K562 (cell line): ENCODE data around the gene CCDC87. TPM values are rescaled to one million over a fixed set of nuclear protein-coding genes. Genes with fewer than 3 reads are reported as not detected.

Experiments used
- ATAC-seq: fragments of 200-7000 bp; cut with Tn5 transposase; 3 replicates; pipeline ENCODE4 v1.9.1; 2020; ENCODE audit warnings: moderate library complexity
- BruUV-seq: library from RNA; stranded (reverse); fragments of 400-500 nt; replicated peaks from 2 replicates; lab custom pipeline; 2021; lab: Mats Ljungman, UMichigan
- CTCF ChIA-PET: fragments of 300-600 bp; formaldehyde crosslinking; extraction: SDS; loops from one replicate; lab custom pipeline; 2021; ENCODE audit warnings: low intra/inter-chr PET ratio; lab: Yijun Ruan, JAX
- POLR2A ChIA-PET: fragments of 300-600, 350-650 bp; sonication (Branson Sonifier 250); formaldehyde crosslinking; extraction: SDS; loops from one replicate; lab custom pipeline; 2021; ENCODE audit warnings: antibody characterized with exemption, inconsistent platforms; lab: Yijun Ruan, JAX
- DNase-seq, 4 experiments: peaks; one replicate each; pipeline versions ENCODE4 v3.0.0 to v3.0.0-alpha.2; 2011 to 2018; ENCODE audit warnings: low spot score in 3 of 4, mixed read lengths in 3 of 4; ENCODE audit errors: extremely low read depth in 1 of 4
- FAIRE-seq: peaks from 2 replicates; lab custom pipeline; 2011; peaks lifted over from hg19 to GRCh38; lab: Jason Lieb, UNC
- H2AFZ ChIP-seq: 2 replicates; pipeline ENCODE4 v1.6.0; 2011; ENCODE audit warnings: low read depth, low read length, control low read depth, inconsistent platforms
- H3K27ac ChIP-seq: fragments of 200-600 bp; 3 replicates; pipeline ENCODE4 v1.8.0; 2011; ENCODE audit warnings: low read depth, mild to moderate bottlenecking, control low read depth, inconsistent platforms, low read length, moderate library complexity, mixed read lengths; ENCODE audit errors: extremely low read depth
- H3K27me3 ChIP-seq, 2 experiments: fragments of 300-600 bp in 1 of 2; 2 replicates in 1 of 2; 3 replicates in 1 of 2; pipeline versions ENCODE4 v1.6.0 to v1.8.0; 2011; ENCODE audit warnings: inconsistent platforms in 2 of 2, low read length in 2 of 2, mild to moderate bottlenecking in 1 of 2, mixed read lengths in 1 of 2, moderate library complexity in 1 of 2; ENCODE audit not compliant: control insufficient read depth in 2 of 2, insufficient read depth in 2 of 2
- H3K36me3 ChIP-seq: fragments of 300-600 bp; 3 replicates; pipeline ENCODE4 v1.8.0; 2011; ENCODE audit warnings: mild to moderate bottlenecking, low read length, inconsistent platforms; ENCODE audit not compliant: control insufficient read depth, insufficient read depth
- H3K4me1 ChIP-seq, 2 experiments: fragments of 200-600 bp in 1 of 2; replicated peaks in 1 of 2; 2 replicates in 1 of 2; 3 replicates in 1 of 2; pipeline versions ENCODE4 v1.5.1 to v1.8.0; 2011; ENCODE audit warnings: inconsistent platforms in 2 of 2, low read length in 2 of 2, mild to moderate bottlenecking in 1 of 2, mixed read lengths in 1 of 2, moderate library complexity in 1 of 2; ENCODE audit not compliant: control insufficient read depth in 2 of 2, insufficient read depth in 2 of 2
- H3K4me2 ChIP-seq: 2 replicates; pipeline ENCODE4 v1.6.1; 2011; ENCODE audit warnings: low read length, control low read depth, inconsistent platforms, mixed read lengths; ENCODE audit not compliant: insufficient read depth
- H3K4me3 ChIP-seq: fragments of 200-600 bp; sonication (generic), shearing (Covaris generic); 2 replicates; pipeline ENCODE4 v1.5.1; 2016; ENCODE audit warnings: control low read depth, inconsistent platforms
- H3K79me2 ChIP-seq: fragments of 200-600 bp; 3 replicates; pipeline ENCODE4 v1.8.0; 2011; ENCODE audit warnings: low read length, inconsistent platforms; ENCODE audit not compliant: control insufficient read depth, insufficient read depth
- H3K9ac ChIP-seq, 2 experiments: 2 replicates each; pipeline versions ENCODE4 v1.6.0 to v1.6.1; 2011; ENCODE audit warnings: low read depth in 2 of 2, low read length in 2 of 2, control low read depth in 1 of 2, inconsistent platforms in 1 of 2, mild to moderate bottlenecking in 1 of 2, mixed read lengths in 1 of 2; ENCODE audit not compliant: insufficient read depth in 1 of 2
- H3K9me1 ChIP-seq: one replicate; pipeline ENCODE4 v1.6.0; 2011; ENCODE audit warnings: inconsistent platforms, mild to moderate bottlenecking, low read length, moderate library complexity; ENCODE audit not compliant: control insufficient read depth, insufficient read depth
- H3K9me3 ChIP-seq: replicated peaks from 2 replicates; pipeline ENCODE4 v1.5.1; 2011; ENCODE audit warnings: low read depth, low read length, inconsistent platforms; ENCODE audit not compliant: control insufficient read depth, insufficient read depth
- H4K20me1 ChIP-seq: replicated peaks from 2 replicates; pipeline ENCODE4 v1.6.1; 2011; ENCODE audit warnings: low read length, inconsistent platforms, mixed read lengths; ENCODE audit not compliant: control insufficient read depth, insufficient read depth
- BRF1 ChIP-seq: IDR thresholded peaks from 3 replicates; pipeline ENCODE4 v1.6.1; 2011; ENCODE audit warnings: borderline replicate concordance, mild to moderate bottlenecking; ENCODE audit not compliant: insufficient read length; ENCODE audit errors: extremely low read depth
- NCOA4 ChIP-seq: fragments of 450-650 bp; IDR thresholded peaks from 2 replicates; pipeline ENCODE4 v1.6.1; 2018; ENCODE audit warnings: mild to moderate bottlenecking; ENCODE audit not compliant: partially characterized antibody
- RBM25 ChIP-seq: fragments of 200-400 bp; formaldehyde crosslinking; IDR thresholded peaks from 2 replicates; pipeline ENCODE4 v1.6.1; 2018; ENCODE audit warnings: low read length, low read depth, moderate library complexity; ENCODE audit not compliant: severe bottlenecking
- TBL1XR1 ChIP-seq, 2 experiments: IDR thresholded peaks; 2 replicates each; pipeline ENCODE4 v1.6.1; 2012; ENCODE audit warnings: improper control_type of control experiment in 2 of 2, low read length in 2 of 2, mild to moderate bottlenecking in 1 of 2
- TEAD4 ChIP-seq, 2 experiments: sonication (generic) in 1 of 2; formaldehyde crosslinking in 1 of 2; IDR thresholded peaks; 2 replicates each; pipeline versions ENCODE4 v1.6.1 to v1.8.0; 2012 to 2022; ENCODE audit warnings: borderline replicate concordance in 1 of 2, inconsistent platforms in 1 of 2, low read length in 1 of 2, mild to moderate bottlenecking in 1 of 2, missing genetic modification reagents in 1 of 2
- WGBS: fragments of 100-300 bp; shearing (Covaris generic); methylation state at CpG from one replicate; pipeline ENCODE4 v1.1.6; 2016; ENCODE audit warnings: low coverage, mixed read lengths; ENCODE audit not compliant: insufficient coverage; ENCODE audit errors: missing lambda C conversion rate; 5-methylcytosine and 5-hydroxymethylcytosine counted together
- in situ Hi-C: fragments of 300-500 bp; cut with MboI; formaldehyde crosslinking; loops from 4 replicates; pipeline ENCODE4 v1.15.0; 2018; ENCODE audit warnings: inconsistent platforms, mixed read lengths
- intact Hi-C: fragments of 100-400 bp; cut with micrococcal nuclease; formaldehyde crosslinking; loops from 2 replicates; pipeline ENCODE4 v1.14.2; 2022
- polyA plus RNA-seq, 8 experiments: library from polyadenylated mRNA; depleted of rRNA in 4 of 8; stranded (reverse) in 5 of 8; unstranded in 3 of 8; fragments of >200 nt; fragmentation: Nextera tagmentation in 2 of 8; fragmentation: Illumina TruSeq in 1 of 8; extraction: Ambion mirVana in 2 of 8; extraction: Trizol in 1 of 8; gene quantifications; 2 replicates each; pipeline versions ENCODE4 v1.2.1 to v1.2.3, GENCODE V29; 2011 to 2014; ENCODE audit warnings: inconsistent platforms in 1 of 8, missing spikeins in 1 of 8
- total RNA-seq, 7 experiments: library from RNA; depleted of rRNA in 6 of 7; stranded (reverse); fragments of >200 nt in 6 of 7; fragmentation: Illumina TruSeq in 2 of 7; extraction: Trizol in 2 of 7; gene quantifications; 2 replicates each; pipeline versions ENCODE4 v1.2.1 to v1.2.3, GENCODE V29; 2011 to 2021; ENCODE audit warnings: low replicate concordance in 1 of 7
- TF ChIP-seq, protein P1 (sequence below): fragments of 250-450 bp; sonication (Bioruptor Pico); IDR thresholded peaks from 2 replicates; pipeline ENCODE4 v1.8.0; 2022; ENCODE audit warnings: moderate library complexity, mild to moderate bottlenecking, inconsistent platforms
- TF ChIP-seq, protein P2 (sequence below): sonication (generic); formaldehyde crosslinking; IDR thresholded peaks from 2 replicates; pipeline ENCODE4 v1.8.0; 2022; ENCODE audit warnings: mild to moderate bottlenecking, missing genetic modification reagents, borderline replicate concordance

Gene CCDC87
- total and polyA plus RNA-seq, 9 of the 15 experiments (the other 6 are each of a cell fraction or from before 2014, with no cell fraction given), result 0.03 to 0.44 (median 0.15) TPM; not detected in 1

DNA sequence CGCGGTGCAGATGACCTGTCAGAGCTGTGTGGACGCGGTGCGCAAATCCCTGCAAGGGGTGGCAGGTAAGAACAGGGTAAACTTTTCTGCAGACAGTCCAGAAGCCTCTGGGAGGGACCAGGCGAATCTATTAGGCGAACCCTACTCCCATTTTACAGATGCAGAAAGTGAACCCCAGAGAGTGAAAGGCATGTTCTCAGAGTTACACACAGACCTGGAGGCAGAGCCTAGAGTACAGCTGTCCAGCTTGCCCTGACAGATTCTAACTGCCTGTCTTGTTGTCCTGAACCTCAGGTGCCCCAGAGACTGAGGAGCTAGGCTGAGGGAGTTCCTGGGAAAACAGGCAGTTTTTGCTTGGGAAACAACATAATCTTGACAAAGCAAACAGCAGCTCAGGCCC, 787 bp upstream of the CCDC87 start:
- peak overlapping the region; percentile 95 for H2AFZ ChIP-seq
- peak overlapping the region; percentile 85 to 94 for H3K9ac ChIP-seq
- BruUV-seq, result TSS peak; percentile 78
- H4K20me1 ChIP-seq, result no peaks in the 10 kb centered on the region
- FAIRE-seq (no peak), ATAC-seq (no peak), DNase-seq (no peak)
- H3K36me3 ChIP-seq, result peaks cover 11% of the 10 kb centered on the region; the same call in 2 of the 3 replicates
- ChIA-PET POLR2A (interaction anchor here (0.7 to 0.9 kb wide), 2 partner anchors 43 to 303 kb away, joined by 3 read pairs; no protein-coding TSS in a partner anchor), CTCF (no interaction called here)
- 25% methylated on average over 7 of the region's 7 CpGs for WGBS
- peaks cover 32 to 51% of the 10 kb centered on the region in 2 experiments for H3K4me1 ChIP-seq
- H3K4me3 ChIP-seq, result peak overlapping the region; percentile 75
- H3K79me2 ChIP-seq, result peaks cover 26% of the 10 kb centered on the region
- peak overlapping the region; percentile 75 for H3K27ac ChIP-seq
- H3K27me3 ChIP-seq, result no peaks in the 10 kb centered on the region
- TF ChIP-seq RBM25 (peak; percentile 12), TBL1XR1 (IDR thresholded peaks at IDR 0.05; ENCODE audit: low read length in 2 of 2) (no peak), TEAD4 (IDR thresholded peaks at IDR 0.05; ENCODE audit: low read length) (no peak), TEAD4 (CRISPR knock-in tag; IDR thresholded peaks at IDR 0.05; ENCODE audit: borderline replicate concordance) (peak; percentile 4; the same call in 1 of the 2 replicates)
- intact Hi-C loops (loop anchor here (1.0 to 5.0 kb wide), 2 partner anchors 23 to 84 kb away; partner anchors contain the start of genes RBM14 and RBM4B), in situ Hi-C loops (no loop called here)
- peak overlapping the region; percentile 94 for H3K4me2 ChIP-seq
- no peaks in the 10 kb centered on the region for H3K9me1 ChIP-seq
- no peaks in the 10 kb centered on the region for H3K9me3 ChIP-seq

DNA sequence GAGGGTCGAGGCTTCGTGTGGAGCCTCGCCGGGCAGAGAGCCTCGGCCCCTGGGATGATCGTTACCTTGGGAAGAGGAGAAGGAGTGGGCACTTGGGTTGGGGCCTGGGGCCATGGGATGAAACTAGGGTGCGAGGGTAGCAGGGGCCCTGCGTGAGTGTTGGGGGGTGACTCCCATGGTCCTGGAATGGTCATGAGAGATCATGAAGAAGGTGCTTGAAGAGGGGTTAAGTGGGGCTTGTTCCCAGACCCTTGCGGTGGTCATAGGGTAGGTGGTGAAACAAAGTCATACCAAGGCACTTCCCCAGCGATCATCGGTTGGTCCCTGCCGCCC, 406 bp upstream of the CCDC87 start:
- H2AFZ ChIP-seq, result peak overlapping the region; percentile 95
- peak overlapping the region; percentile 75 for H3K4me3 ChIP-seq
- in situ Hi-C loops (no loop called here), intact Hi-C loops (loop anchor here (1.0 to 5.0 kb wide), 2 partner anchors 23 to 84 kb away; partner anchors contain the start of genes RBM14 and RBM4B)
- H3K36me3 ChIP-seq, result peaks cover 8% of the 10 kb centered on the region; the same call in 1 of the 3 replicates
- H3K9me1 ChIP-seq, result no peaks in the 10 kb centered on the region
- FAIRE-seq (no peak), DNase-seq (no peak), ATAC-seq (peak; percentile 18)
- no peaks in the 10 kb centered on the region for H3K9me3 ChIP-seq
- ChIA-PET POLR2A (interaction anchor here (0.7 kb wide), 1 partner anchor 16 kb away, joined by 3 read pairs; no protein-coding TSS in a partner anchor), CTCF (no interaction called here)
- peak overlapping the region; percentile 75 for H3K27ac ChIP-seq
- H3K4me2 ChIP-seq, result peak overlapping the region; percentile 94
- under 1% methylated on average over 12 of the region's 12 CpGs for WGBS
- H3K9ac ChIP-seq, result peak overlapping the region; percentile 85 to 94
- BruUV-seq, result no TSS peak
- H3K4me1 ChIP-seq, result peaks cover 32 to 51% of the 10 kb centered on the region in 2 experiments
- peaks cover 26% of the 10 kb centered on the region for H3K79me2 ChIP-seq
- no peaks in the 10 kb centered on the region for H3K27me3 ChIP-seq
- H4K20me1 ChIP-seq, result no peaks in the 10 kb centered on the region
- TF ChIP-seq, protein P1, sequence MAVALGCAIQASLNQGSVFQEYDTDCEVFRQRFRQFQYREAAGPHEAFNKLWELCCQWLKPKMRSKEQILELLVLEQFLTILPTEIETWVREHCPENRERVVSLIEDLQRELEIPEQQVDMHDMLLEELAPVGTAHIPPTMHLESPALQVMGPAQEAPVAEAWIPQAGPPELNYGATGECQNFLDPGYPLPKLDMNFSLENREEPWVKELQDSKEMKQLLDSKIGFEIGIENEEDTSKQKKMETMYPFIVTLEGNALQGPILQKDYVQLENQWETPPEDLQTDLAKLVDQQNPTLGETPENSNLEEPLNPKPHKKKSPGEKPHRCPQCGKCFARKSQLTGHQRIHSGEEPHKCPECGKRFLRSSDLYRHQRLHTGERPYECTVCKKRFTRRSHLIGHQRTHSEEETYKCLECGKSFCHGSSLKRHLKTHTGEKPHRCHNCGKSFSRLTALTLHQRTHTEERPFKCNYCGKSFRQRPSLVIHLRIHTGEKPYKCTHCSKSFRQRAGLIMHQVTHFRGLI (CRISPR knock-in tag), result no peak
- TF ChIP-seq BRF1 (no peak), NCOA4 (no peak)
- TF ChIP-seq, protein P2, sequence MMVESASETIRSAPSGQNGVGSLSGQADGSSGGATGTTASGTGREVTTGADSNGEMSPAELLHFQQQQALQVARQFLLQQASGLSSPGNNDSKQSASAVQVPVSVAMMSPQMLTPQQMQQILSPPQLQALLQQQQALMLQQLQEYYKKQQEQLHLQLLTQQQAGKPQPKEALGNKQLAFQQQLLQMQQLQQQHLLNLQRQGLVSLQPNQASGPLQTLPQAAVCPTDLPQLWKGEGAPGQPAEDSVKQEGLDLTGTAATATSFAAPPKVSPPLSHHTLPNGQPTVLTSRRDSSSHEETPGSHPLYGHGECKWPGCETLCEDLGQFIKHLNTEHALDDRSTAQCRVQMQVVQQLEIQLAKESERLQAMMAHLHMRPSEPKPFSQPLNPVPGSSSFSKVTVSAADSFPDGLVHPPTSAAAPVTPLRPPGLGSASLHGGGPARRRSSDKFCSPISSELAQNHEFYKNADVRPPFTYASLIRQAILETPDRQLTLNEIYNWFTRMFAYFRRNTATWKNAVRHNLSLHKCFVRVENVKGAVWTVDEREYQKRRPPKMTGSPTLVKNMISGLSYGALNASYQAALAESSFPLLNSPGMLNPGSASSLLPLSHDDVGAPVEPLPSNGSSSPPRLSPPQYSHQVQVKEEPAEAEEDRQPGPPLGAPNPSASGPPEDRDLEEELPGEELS (CRISPR knock-in tag), result no peak
